ENCODE data around the gene ADAMTS6. TPM values are rescaled to one million over a fixed set of nuclear protein-coding genes. Genes with fewer than 3 reads are reported as not detected.

Gene ADAMTS6
- total and polyA plus RNA-seq, 2 experiments from 2014 or later = 0.78 to 2.0 TPM

- Mint-ChIP-seq H3K4me1 (no peaks in the 10 kb centered on the region), H3K9me3 (peaks cover 8% of the 10 kb centered on the region; the same call in 1 of the 3 replicates), H3K36me3 (ENCODE audit: low read depth) (no peaks in the 10 kb centered on the region; the same call in 2 of the 3 replicates), H3K27me3 (ENCODE audit: insufficient read depth, low read depth, poor library complexity) (no peaks in the 10 kb centered on the region), H3K27ac (no peak overlapping the region), H3K4me3 (no peak overlapping the region)
- H3K9me2 ChIP-seq (ENCODE audit: insufficient read depth) = no peaks in the 10 kb centered on the region
- H3K36me3 ChIP-seq (ENCODE audit: insufficient read depth) = no peaks in the 10 kb centered on the region
- H2AFZ ChIP-seq = no peak overlapping the region
- no peak overlapping the region for H3K27ac ChIP-seq (ENCODE audit: low read depth)
- no peak overlapping the region for H3K4me3 ChIP-seq
- H3K4me2 ChIP-seq = no peak overlapping the region
- no peaks in the 10 kb centered on the region for H3K4me1 ChIP-seq (ENCODE audit: insufficient read depth)
- DNase-seq (ENCODE audit: low spot score) = no peak
- H3K79me2 ChIP-seq (replicated peaks; ENCODE audit: insufficient read depth) = no peaks in the 10 kb centered on the region
- H4K20me1 ChIP-seq (replicated peaks; ENCODE audit: insufficient read depth) = no peaks in the 10 kb centered on the region
- no peaks in the 10 kb centered on the region for H3F3A ChIP-seq (replicated peaks; ENCODE audit: low read depth)
- no peak for TF ChIP-seq ZNF114 (CRISPR knock-in tag; IDR thresholded peaks at IDR 0.05)
- TF ChIP-seq NANOG (IDR thresholded peaks at IDR 0.05; ENCODE audit: borderline replicate concordance) = no peak
- TF ChIP-seq ZNF331 (CRISPR knock-in tag; IDR thresholded peaks at IDR 0.05; ENCODE audit: low read depth) = no peak
- no peak for TF ChIP-seq POLR2AphosphoS5 (IDR thresholded peaks at IDR 0.05; ENCODE audit: low read depth)
- no peak for TF ChIP-seq JUNB (IDR thresholded peaks at IDR 0.05; ENCODE audit: unreplicated experiment)
- TF ChIP-seq EZH2 (IDR thresholded peaks at IDR 0.05; ENCODE audit: low read depth, unreplicated experiment) = no peak
- TF ChIP-seq CTCF (conservative IDR thresholded peaks at IDR 0.05; ENCODE audit: low read depth in 2 of 2) = no peak
- no peak for TF ChIP-seq CREB1 (CRISPR knock-in tag; IDR thresholded peaks at IDR 0.05; ENCODE audit: low read depth)
- no peak for TF ChIP-seq STAT1 (IDR thresholded peaks at IDR 0.05; ENCODE audit: unreplicated experiment)
- TF ChIP-seq ZNF462 (CRISPR knock-in tag; IDR thresholded peaks at IDR 0.05) = no peak
- no peak for TF ChIP-seq ETS1 (IDR thresholded peaks at IDR 0.05)
- no peak for TF ChIP-seq REST (IDR thresholded peaks at IDR 0.05; ENCODE audit: unreplicated experiment)
- no peak for TF ChIP-seq EZH2phosphoT487 (IDR thresholded peaks at IDR 0.05; ENCODE audit: unreplicated experiment)
- no peak for ATAC-seq
- no peaks in the 10 kb centered on the region for H3K27me3 ChIP-seq (ENCODE audit: insufficient read depth)
Observed at GRCh38 chr5:65489119-65489518, 7.4 kb upstream of the ADAMTS6 start.

All from GM23338 (cell line).